Inferior parietal cortex (tissue), 1 donor: ENCODE measurements around the gene CDKN2D.
A peak's percentile ranks its signal among the peaks of the same experiment; 100 is the strongest.
"Not testable (repeated sequence)": the region's sequence is repeated elsewhere in the genome, so short reads cannot be mapped to it uniquely, and the experiment has no call there.

Experiments
- DNase-seq: peaks from one replicate; pipeline ENCODE4 v3.0.0-alpha.2; 2016; ENCODE audit errors: extremely low spot score

The CDKN2D gene

GRCh38 chr19:10580979-10581631 lies 12.3 kb upstream of the CDKN2D start:
- peak; percentile 95 for DNase-seq

- no peak for DNase-seq
Observed at GRCh38 chr19:10577951-10578350, 9.2 kb upstream of the CDKN2D start.

DNA sequence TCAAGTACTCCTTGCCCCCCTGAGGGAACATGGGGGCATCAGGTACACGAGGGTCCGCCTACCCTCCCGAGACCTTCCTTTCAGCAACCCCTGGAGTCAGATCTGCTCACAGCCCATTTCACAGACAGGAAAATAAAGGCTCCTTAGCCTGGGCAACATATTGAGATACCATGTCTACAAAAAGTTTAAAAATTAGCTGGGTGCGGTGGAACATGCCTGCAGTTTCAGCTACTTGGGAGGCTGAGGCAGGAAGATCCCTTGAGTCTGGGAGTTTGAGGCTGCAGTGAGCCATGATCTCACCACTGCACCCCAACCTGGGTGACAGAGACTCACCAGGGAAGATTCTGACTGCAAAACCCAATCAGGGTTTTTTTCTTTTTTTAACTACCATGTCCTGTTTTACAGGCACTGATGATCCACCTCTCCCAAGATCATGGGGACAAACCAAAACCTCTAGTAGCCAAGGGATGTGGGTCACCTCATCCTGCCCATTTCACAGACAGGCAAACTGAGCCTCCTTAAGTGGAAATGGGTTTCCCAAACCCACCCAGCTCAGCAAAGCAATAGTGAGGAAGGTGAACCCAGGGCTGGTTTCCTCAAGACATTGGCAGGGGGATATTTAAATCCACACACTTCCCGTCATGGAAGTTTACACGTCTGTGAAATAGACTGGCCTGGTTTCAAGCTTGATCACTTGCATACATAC lies 6.4 kb upstream of the CDKN2D start:
- DNase-seq = no peak

DNA sequence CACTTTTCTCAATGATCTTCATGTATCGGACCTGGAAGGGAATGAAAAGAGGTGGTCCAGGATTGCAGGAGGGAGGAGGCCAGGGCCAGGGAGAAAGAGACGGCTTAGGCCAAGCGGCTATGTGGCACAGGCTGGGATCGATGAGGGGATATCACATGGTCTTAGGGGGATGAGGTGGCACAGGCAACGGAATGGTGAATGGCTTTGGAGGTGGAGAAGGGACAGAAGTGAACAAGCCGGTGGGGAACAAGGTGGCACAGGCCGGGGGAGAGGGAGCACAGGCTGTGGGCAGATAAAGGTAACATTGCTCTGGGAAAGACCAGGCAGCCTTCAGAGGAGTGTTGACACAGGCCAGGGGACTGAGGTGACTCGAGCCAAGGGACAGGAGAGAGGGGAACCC lies 5.7 kb upstream of the CDKN2D start:
- no peak for DNase-seq

DNA sequence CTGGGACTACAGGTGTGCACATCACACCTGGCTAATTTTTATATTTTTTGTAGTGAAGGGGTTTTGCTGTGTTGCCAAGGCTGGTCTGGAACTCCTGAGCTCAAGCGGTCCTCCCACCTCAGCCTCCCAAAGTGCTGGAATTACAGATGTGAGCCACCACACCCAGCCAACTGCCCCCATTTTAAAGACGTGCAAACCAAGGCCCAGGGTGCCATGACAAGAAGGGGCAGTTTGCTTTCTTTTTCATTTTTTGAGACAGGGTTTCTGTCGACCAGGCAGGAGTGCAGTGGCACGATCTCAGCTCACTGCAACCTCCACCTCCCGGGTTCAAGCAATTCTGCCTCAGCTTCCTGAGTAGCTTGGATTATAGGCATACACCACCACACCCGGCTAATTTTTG lies 5.0 kb upstream of the CDKN2D start:
- DNase-seq = not testable (repeated sequence)

- DNase-seq = peak; percentile 6
Observed at GRCh38 chr19:10568062-10568825, 535 bp downstream of the CDKN2D start.

GRCh38 chr19:10567656-10568055 lies 1.1 kb downstream of the CDKN2D start:
- DNase-seq = no peak

- DNase-seq = no peak
Observed at GRCh38 chr19:10566658-10567410, 1.9 kb downstream of the CDKN2D start.

- no peak for DNase-seq
Observed at GRCh38 chr19:10566408-10566657, 2.4 kb downstream of the CDKN2D start.

DNA sequence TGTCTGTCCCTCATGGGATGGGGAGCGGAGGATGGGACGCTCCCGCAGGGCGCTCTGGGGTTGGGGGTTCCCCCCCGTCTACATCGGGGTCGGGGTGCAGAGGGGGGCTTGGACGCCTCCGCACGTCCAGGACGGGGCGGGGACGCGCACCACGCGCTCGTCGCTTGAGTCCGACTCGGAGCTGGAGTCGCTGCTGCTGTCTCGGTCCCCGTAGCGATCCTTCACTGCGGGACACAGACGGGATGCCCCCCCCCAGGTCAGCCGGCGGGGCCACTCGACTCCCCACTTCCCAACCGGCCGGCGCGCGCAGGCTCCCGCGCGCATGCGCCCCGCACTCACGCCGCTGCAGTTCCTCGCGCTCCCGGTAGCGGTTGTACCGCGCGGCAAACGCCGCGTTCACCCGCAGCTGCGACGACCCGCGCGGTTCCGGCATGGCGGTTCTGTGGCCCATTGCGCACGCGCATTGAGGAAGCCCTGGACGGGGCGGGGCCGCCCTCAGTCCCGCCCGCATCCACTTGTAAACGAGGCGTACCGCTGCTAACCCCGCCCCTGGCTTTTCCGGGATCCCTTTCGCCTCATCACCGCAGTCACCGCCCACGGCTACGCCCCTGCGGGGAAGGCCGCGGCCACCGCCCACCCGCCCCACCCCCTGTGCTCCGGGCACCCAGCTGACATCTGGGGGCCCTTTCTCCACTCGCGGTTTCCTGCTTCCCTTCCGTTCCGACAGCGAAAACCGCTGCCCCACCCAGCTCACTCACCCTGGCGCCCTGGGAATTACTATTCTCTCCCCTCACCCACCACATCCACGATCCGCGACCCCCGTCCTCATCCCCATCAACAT lies 3.0 kb downstream of the CDKN2D start, which contains the start of gene KRI1:
KRI1 (minus strand) TSS at position 444 of the 841 bp plus-strand sequence; CDS start at position 433, 11 bp downstream.
- DNase-seq = peak; percentile 96

DNA sequence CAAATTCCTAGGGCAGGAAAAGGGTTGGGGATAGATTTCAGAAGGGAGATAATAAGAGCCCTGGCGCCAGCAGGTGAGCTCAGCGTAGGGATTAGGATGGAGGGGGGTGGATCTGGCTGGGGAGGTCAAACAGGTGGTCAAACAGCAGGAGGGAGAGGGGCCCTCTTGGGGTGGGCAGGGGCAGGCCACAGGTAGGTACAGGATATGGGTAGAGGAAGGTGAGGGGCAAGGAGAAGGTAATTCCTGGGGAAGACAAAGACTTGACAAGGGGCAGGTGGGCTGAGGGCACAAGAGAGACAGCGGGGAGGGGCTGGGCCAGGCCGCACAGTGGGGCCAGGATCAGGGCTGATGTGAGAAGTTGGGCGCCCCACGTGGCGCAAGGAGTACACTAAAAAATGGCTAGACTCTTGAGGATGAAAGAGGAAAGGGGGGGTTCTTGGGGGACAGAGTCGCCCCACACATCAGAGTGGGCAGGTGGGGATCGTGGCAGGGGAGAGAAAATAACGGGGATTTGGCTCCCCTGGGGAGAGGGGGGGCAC lies 3.7 kb downstream of the CDKN2D start:
- DNase-seq = no peak

- no peak for DNase-seq
Observed at GRCh38 chr19:10562609-10563008, 6.2 kb downstream of the CDKN2D start.

GRCh38 chr19:10560154-10560553 lies 8.6 kb downstream of the CDKN2D start:
- DNase-seq = no peak

DNA sequence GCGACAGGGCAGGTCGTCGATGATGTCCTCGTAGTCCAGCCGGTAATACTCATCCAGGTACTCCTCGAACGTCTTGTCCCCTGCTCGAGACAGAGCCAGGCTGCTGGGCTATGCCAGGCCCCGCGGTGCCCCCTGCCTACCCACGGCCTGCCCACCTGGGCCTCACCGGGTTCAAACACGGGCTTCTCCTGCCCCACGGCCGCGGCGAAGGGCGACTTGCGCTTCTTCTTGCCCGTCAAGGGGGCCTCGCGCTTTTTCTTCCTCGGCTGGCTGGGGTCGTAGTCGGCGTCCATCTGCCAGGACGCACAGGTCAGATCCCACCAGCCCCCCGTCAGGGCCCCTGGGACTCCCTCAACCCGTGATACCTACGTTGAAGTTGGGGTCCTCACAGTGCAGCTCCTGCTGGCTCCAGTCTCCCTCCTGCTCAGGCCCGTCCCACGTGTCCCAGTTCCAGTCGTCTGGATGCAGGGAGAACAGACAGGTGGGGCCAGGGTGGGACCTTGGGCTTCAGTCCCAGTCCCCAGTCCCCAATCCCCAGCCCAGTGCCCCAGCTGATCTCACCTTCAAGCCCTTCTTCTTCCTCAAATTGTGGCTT lies 11.1 kb downstream of the CDKN2D start:
- no peak for DNase-seq

DNA sequence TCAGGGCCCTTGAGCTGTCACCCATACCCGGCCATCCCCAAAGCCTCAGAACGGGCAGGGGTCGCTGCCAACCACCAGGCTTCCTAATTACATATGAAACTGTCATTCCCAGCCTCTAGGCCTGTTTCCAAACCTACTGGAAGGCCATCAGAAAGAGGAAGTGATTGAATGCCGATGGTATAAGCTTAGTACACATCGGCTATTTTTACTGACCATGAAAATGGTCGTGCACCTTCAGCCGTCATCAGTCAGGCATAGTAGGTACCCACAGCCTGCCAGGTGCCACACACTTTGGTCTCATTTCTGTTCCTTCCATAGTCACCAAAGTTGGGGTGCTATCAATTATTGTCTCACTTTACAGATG lies 13.2 kb downstream of the CDKN2D start:
- DNase-seq = no peak

DNA sequence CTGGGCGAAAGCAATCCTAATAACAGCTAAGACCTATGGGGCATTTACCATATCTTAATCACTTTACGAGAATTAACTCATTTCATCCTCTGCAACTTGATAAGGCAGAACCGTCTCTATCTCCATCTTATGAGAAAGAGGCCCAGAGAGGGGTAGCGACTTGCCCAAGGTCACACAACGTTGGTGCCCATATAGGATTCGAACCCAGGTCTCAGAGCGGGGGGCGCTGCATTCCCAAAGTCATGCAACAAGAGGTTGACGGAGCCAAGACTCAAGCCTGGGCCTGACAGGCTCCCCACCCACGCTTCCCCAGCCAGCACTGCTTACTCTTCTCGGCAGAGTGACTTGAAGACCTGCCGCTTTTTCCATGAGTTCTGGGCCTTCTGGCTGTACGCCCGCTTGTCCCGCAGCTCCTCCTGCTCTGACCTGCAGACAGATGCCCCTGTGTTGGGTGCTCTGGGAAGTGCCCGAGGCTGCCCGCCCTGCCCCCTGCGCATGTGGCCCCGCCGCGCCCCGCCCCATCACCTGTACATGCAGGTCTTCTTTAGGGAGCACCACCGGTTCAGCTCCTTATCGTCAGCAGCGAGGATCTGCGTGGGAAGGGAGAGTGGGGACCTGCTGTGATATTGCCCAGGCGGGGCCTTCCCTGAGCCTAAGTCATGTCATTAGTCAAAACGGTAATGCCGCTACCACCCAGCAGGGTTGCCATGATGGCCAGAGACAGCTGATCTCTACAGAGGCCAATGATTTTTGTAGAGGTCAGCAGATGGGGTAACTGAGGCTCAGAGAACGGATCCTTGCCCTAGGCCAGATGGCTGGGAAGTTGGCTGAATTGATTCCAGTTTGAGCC lies 13.8 kb downstream of the CDKN2D start:
- no peak for DNase-seq

DNA sequence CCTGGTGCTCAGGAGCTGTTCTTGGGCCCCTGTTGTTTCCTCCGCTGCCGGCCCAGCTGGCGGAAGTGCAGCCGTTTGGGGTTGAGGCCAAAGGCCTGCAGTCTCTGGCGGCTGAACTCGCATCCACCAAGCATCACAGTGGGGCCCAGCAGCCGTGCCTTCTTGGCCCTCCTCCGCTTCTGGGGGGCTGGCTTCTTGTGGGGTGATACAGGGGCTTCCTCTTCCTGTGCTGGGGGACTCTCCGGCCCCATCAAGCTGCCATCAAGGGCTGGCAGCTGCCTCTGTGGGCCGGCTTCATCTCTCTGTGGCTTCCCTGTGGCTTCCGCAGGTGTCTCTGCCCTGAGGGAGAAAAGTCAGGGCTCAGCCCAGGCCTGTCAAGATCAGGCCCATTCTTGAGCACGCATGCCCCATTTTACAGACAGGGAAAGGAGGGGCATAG lies 14.8 kb downstream of the CDKN2D start:
- DNase-seq = no peak

DNA sequence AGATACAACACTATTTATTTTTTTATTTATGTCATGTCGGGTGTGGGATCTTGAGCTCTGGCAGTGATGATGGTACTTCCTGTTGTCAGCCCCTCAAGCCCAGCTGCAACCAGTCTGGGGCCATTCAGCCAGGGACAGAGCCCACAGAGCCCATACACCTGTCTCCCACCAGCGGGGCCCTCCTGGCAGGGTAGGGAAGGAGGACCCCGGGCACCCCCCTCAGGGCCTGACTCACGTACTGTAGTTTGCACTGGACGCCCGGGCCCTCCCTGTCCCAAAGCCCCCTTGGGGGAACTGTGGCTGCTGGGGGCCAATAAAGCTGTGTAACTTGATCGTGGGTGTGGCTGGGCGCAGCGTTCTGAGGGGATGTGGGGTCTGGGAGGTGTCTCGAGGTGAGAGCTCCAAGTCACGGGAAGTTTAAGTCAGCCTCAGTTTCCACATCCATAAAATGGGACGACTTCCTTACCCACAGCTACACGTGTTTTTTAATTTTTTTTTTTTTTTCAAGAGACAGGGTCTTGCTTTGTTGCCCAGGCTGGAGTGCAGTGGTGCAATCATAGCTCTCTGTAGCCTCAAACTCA lies 15.6 kb downstream of the CDKN2D start:
- DNase-seq = no peak

GRCh38 chr19:10552510-10553053 lies 16.2 kb downstream of the CDKN2D start:
- no peak for DNase-seq
